Measurements from ENCODE around the gene STEAP3.
A peak's percentile ranks its signal among the peaks of the same experiment; 100 is the strongest.

Gene STEAP3

DNA sequence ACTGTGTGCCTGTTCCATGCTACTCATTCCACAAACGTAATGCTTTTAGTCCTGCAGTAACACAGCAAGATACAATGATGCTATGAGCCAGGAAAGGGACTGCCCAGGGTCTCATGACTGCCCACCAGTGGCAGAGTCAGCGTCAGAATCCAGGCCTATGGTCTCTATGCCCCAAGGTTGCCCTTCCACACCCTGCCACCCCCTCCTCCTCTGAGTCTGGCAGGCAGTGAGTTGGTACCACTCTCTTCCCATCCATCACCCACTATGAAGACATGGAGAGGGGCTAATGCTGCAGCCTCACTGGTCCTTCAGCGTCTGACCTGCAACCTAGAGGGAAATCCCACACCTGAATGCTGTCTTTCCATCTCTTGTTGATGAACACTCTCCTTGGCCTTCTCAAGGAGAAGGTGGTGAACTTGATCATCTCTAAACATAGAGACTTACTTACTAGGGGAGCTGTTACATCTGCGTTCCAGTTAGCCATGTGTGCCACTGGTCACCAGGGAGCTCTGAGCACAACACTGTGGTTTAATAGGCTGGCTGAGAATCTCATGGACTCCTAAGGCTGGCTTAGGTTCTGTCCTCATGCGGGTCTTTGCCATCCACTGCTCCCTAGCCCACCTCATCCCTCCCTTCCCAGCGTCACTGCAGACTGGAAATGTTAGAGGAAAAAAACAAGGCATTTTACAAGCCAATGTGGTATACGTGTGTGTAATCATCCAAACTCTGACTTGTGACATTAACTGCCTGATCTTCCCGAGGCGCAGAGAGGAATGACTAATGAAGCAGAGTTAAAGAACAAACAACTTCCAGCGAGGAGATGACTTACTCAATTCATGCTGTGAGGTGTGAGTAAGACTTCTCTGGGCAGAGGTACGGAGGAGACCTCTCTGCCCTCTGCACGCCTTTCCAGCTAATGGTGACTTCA lies 28.8 kb downstream of the STEAP3 start:
- intact Hi-C loops (cut with micrococcal nuclease): no loop called here
- no peaks in the 10 kb centered on the region for H3K4me1 Mint-ChIP-seq (ENCODE audit: low read depth)
- H3K27ac Mint-ChIP-seq: no peak overlapping the region
- peaks cover 54% of the 10 kb centered on the region for H3K36me3 Mint-ChIP-seq (ENCODE audit: low read depth)
- H3K27me3 Mint-ChIP-seq: no peaks in the 10 kb centered on the region
- H3K9me3 Mint-ChIP-seq: no peaks in the 10 kb centered on the region
- no peak overlapping the region for H3K4me3 Mint-ChIP-seq

DNA sequence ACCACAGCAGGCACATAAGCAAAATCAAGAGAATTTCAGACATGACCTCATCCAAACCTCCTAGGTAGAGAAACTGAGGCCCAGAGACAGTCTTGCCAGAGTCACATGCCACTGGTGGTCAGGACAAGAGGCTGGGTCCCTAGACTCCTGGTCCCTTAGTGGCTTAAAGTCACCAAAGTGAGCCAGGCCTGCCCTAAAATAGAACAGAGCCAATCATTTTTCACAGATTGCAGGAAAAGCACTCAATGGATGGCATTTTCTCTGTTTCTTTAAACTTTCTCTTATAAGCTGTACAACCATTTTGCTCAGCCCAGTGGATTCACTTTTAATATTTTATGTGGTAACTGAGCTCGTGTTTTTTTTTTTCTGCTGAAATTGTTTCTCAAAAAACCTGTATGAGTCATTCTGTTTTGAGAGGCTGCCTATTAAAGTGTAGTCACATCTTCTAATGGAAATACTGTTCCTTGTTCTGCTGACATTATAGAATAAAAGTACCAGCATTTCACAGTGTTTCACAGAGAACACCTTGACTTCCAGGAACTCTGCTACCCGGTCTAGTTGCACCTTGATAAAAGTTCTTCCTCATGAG lies 29.6 kb downstream of the STEAP3 start:
- intact Hi-C loops (cut with micrococcal nuclease): no loop called here
- Mint-ChIP-seq H3K27me3 (no peaks in the 10 kb centered on the region), H3K27ac (no peak overlapping the region), H3K4me3 (no peak overlapping the region), H3K4me1 (ENCODE audit: low read depth) (no peaks in the 10 kb centered on the region), H3K9me3 (no peaks in the 10 kb centered on the region), H3K36me3 (ENCODE audit: low read depth) (peaks cover 46% of the 10 kb centered on the region)

DNA sequence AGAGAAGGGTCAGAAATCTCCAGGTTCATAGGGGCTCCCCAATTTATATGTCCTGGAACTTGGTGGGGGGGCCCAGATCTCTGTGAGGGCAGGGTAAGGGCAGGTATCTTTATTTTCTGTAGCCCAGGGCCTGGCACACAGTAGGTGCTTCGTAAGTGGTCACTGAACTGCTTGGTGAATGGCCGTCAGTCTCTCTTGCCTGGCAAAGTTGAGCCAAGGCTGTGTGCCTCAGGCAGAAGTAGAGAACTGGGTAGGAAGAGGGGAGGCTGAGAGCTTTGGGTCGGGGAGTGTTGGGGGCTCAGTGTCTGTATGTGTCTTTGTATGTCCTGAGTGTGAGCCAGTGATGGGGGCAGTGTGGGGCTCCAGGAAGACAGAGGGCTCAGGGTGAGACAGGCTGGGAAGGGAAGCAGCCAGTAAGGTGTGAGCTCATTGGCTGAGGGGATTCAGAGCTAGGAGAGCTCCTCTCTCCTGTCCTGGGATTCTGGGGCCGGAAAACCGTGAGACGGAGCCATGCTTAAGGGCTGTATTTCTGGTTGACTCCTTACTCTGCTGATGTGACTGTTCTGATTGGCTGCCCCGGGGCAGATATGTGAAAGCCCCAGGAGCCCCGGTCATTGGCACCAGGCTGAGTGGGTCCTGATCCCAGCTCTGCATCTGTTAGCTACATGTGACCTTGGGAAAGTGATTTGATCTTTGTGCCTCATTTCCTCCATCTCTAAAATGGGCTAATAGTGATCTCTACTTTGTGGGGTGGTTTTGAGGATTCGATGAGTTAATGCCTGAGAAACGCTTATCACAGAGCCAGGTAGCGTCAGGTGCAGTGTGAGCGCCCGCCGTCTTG lies 30.3 kb downstream of the STEAP3 start:
- peaks cover 38% of the 10 kb centered on the region for H3K36me3 Mint-ChIP-seq (ENCODE audit: low read depth)
- no peaks in the 10 kb centered on the region for H3K9me3 Mint-ChIP-seq
- H3K27ac Mint-ChIP-seq: no peak overlapping the region
- no peaks in the 10 kb centered on the region for H3K27me3 Mint-ChIP-seq
- H3K4me3 Mint-ChIP-seq: no peak overlapping the region
- no peaks in the 10 kb centered on the region for H3K4me1 Mint-ChIP-seq (ENCODE audit: low read depth)
- intact Hi-C loops (cut with micrococcal nuclease): no loop called here

DNA sequence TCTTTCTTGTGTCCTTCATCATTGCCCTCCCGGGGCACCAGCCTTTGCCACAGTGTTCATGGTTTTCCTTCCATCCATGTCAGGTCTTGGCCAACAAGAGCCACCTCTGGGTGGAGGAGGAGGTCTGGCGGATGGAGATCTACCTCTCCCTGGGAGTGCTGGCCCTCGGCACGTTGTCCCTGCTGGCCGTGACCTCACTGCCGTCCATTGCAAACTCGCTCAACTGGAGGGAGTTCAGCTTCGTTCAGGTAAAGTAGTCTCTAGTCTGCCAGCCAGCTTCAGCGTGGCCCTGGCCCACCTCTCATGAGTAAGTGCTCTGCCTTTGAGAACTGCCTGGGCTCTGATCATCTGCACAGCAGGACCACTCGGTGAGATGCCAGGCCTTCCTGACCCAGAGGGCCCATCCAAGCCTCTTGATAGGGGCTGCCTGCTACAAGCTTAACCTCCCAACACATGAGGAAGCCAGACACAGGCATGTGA lies 31.0 kb downstream of the STEAP3 start:
- no peaks in the 10 kb centered on the region for H3K4me1 Mint-ChIP-seq (ENCODE audit: low read depth)
- H3K4me3 Mint-ChIP-seq: no peak overlapping the region
- H3K9me3 Mint-ChIP-seq: no peaks in the 10 kb centered on the region
- no peaks in the 10 kb centered on the region for H3K27me3 Mint-ChIP-seq
- peaks cover 32% of the 10 kb centered on the region for H3K36me3 Mint-ChIP-seq (ENCODE audit: low read depth)
- no peak overlapping the region for H3K27ac Mint-ChIP-seq
- intact Hi-C loops (cut with micrococcal nuclease): no loop called here

DNA sequence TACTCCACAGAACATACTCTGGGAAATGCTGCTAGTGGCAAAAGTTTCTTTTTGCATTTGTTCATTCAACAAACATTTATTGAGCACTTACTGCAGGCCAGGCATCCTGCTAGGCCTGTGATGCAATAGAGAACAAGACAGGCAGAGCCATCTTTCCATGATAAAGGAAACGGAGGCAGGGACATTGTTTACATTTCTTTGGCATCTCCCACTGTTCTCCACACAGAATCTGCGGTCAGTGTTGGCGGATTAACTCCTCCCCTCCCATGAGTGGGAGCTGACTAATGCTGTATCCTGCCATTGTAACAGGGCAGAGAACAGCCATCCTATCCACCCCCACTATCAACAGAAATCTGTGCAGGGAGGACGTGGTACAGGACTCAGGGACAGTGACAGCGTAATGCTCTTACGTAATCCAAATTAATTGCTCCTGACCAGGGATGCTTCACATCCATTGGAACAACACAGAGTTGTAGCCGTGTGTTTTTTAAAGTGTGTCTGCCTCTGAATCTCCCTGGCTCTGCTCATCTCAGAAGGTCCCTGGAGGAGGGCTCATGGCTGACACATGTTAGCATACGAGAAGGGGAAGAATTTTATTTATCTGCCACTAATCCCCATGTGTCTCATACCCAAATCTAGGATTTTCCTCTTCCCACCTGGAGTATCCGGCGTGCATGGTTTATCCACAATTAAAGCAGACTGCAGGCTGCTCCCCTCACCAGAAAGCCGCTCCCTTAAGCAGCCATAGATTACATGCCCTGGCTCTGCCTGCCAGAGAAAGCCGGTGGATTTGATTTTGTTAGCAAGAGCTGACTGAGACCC lies 32.3 kb downstream of the STEAP3 start:
- Mint-ChIP-seq H3K4me3 (no peak overlapping the region), H3K36me3 (ENCODE audit: low read depth) (peaks cover 25% of the 10 kb centered on the region), H3K9me3 (no peaks in the 10 kb centered on the region), H3K27me3 (no peaks in the 10 kb centered on the region), H3K4me1 (ENCODE audit: low read depth) (no peaks in the 10 kb centered on the region), H3K27ac (no peak overlapping the region)
- intact Hi-C loops (cut with micrococcal nuclease): no loop called here

DNA sequence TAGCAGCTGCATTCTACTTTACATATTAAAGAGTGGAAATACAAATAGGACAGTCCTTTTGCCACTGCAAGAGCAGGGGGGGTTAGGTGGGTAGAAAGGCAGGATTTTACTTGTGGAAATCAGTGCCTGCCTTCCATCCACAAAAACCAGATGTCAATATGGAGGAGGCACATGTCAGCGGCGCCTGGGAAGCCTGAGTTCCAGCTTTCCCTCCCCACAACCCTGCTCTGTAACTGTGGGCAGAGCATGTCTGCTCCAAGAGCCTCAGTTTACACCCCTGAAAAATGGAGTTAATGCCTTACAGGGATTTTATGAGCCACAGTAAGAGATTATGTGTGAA lies 32.9 kb downstream of the STEAP3 start:
- no peaks in the 10 kb centered on the region for H3K4me1 Mint-ChIP-seq (ENCODE audit: low read depth)
- intact Hi-C loops (cut with micrococcal nuclease): no loop called here

DNA sequence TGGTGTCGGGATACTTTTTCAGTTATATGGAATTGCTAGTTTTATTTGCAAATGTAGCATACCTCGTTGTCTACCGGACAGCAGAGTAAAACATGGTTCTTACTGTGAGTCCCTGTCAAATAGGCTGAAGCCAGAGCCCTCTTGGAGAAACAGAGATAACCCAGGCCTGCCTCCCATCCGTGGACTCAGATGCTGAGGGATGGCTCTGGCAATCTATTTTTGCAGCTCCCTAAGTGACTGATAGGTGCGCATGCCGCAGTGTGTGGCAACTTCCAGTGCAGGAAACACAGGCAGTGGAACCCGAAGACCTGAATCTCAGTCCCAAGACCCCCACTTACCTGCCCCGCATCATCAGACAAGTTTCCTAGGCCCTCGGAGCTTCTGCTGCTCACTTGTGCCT lies 33.6 kb downstream of the STEAP3 start:
- Mint-ChIP-seq H3K36me3 (ENCODE audit: low read depth) (peaks cover 17% of the 10 kb centered on the region), H3K4me1 (ENCODE audit: low read depth) (no peaks in the 10 kb centered on the region), H3K27me3 (no peaks in the 10 kb centered on the region), H3K4me3 (no peak overlapping the region), H3K27ac (no peak overlapping the region), H3K9me3 (no peaks in the 10 kb centered on the region)
- intact Hi-C loops (cut with micrococcal nuclease): no loop called here

More for the DNA sequence above, 32.9 kb downstream of the STEAP3 start:
- no peak overlapping the region for H3K4me3 Mint-ChIP-seq
- no peaks in the 10 kb centered on the region for H3K27me3 Mint-ChIP-seq
- peaks cover 22% of the 10 kb centered on the region for H3K36me3 Mint-ChIP-seq (ENCODE audit: low read depth)
- H3K9me3 Mint-ChIP-seq: no peaks in the 10 kb centered on the region
- no peak overlapping the region for H3K27ac Mint-ChIP-seq

DNA sequence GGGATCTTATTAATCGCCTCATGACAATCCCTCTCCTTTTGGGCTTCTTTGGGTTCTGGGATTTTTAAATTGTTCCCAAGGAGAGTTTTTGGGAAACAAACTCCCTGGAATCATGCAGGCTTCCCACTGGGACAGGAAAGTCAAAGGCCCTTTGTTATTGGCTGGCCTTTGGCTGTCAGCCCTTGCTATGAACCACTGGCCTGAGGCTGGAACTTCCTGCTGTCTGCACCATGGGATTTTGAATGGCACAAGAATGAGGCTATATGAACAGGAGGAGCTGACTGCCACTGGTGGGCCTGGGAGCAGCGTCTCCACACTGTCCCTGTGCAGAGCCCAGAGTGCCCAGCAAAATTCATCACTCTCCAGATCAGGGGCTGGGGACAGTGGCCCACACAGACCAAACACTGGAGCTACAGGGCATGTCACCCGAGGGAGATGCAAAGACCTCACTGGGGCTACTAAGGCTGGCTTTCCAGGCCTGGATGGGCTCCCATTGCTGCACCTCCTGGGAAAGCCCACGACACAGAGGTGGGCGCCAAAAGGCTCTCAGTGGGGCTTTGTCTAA lies 35.7 kb downstream of the STEAP3 start:
- Mint-ChIP-seq H3K27ac (no peak overlapping the region), H3K27me3 (no peaks in the 10 kb centered on the region), H3K36me3 (ENCODE audit: low read depth) (peaks cover 17% of the 10 kb centered on the region), H3K9me3 (no peaks in the 10 kb centered on the region), H3K4me1 (ENCODE audit: low read depth) (peaks cover 16% of the 10 kb centered on the region), H3K4me3 (no peak overlapping the region)
- intact Hi-C loops (cut with micrococcal nuclease): no loop called here

DNA sequence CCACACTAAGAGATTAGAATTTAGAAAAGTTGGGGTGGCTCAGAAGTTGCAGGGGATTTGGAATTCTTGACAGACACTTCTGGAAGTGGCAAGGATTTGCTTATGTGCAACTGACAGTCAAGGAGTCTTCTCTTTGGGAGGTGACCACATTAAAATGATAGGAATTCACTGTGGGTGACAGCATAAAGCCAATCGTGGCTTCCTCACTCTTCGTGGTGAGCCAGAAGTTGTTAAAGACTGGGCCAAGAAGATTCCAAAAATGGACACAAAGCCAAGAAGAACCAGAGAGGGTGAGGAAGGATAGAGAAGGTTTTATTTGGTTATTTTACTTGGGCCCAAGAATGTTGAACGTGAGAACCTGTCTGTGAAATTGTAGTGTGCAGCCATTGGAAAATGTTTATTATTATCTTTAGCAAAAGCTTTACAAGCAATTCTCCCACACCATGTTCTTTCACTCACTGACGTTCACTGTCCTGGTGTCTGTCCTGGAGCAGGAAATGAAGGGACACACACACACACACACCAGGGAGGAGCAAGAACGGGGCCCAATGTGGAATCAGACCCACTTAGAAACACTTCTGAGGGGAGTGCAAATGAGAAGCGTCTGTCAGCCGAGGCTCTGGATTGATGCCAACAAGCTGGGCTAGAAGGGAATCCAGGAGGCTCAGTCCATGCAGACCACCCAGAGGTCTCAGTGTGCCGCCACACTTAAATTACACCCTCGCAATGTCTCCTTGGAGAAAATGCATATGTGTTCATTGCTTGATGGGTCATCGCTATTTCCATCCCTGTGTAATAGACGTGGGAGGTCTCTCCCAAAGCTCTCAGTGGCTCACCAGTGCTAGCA lies 37.2 kb downstream of the STEAP3 start:
- Mint-ChIP-seq H3K27ac (no peak overlapping the region), H3K4me1 (ENCODE audit: low read depth) (peaks cover 19% of the 10 kb centered on the region), H3K27me3 (no peaks in the 10 kb centered on the region), H3K36me3 (ENCODE audit: low read depth) (peaks cover 6% of the 10 kb centered on the region), H3K9me3 (no peaks in the 10 kb centered on the region), H3K4me3 (no peak overlapping the region)
- intact Hi-C loops (cut with micrococcal nuclease): no loop called here

DNA sequence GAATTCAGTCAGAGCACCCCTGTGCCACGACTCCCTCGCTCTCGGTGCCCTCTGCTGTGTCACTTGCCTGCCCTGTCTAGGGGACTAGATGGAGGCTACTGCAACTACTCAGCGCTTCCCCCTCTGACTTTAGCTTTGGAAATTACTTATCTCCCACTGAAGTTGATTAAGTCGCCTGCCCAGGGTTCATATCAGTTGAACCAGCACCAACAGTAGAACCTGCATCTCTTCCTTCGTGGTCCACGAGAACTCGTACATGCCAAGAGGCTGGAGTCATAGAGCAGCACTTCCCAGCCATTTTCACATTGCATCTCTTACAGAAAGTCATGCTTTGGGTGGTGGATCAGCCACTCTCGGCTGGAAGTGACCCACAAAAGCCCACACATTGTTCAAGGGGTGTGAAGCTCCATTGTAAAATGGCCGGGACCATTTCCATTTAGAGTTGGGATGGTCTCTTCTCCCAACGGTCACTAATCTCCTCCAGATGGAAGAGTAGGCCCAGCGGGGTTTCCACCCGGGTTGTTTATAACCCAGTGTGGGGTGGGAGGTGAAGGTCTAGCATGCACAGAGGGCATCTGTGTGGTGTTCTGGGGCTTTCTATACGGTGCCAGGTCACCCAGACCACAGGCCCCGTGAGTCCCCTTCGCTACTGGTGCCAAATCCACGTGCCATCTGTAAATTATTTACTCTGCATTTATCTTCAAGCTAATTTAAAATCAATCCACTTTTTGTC lies 38.0 kb downstream of the STEAP3 start:
- H3K27me3 Mint-ChIP-seq: no peaks in the 10 kb centered on the region
- intact Hi-C loops (cut with micrococcal nuclease): no loop called here

DNA sequence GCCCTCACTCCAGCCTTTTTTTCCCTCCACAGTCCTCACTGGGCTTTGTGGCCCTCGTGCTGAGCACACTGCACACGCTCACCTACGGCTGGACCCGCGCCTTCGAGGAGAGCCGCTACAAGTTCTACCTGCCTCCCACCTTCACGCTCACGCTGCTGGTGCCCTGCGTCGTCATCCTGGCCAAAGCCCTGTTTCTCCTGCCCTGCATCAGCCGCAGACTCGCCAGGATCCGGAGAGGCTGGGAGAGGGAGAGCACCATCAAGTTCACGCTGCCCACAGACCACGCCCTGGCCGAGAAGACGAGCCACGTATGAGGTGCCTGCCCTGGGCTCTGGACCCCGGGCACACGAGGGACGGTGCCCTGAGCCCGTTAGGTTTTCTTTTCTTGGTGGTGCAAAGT lies 39.4 kb downstream of the STEAP3 start:
- intact Hi-C loops (cut with micrococcal nuclease): no loop called here
- no peaks in the 10 kb centered on the region for H3K9me3 Mint-ChIP-seq
- no peak overlapping the region for H3K27ac Mint-ChIP-seq
- H3K4me3 Mint-ChIP-seq: no peak overlapping the region
- no peaks in the 10 kb centered on the region for H3K27me3 Mint-ChIP-seq
- H3K4me1 Mint-ChIP-seq (ENCODE audit: low read depth): peaks cover 28% of the 10 kb centered on the region
- no peaks in the 10 kb centered on the region for H3K36me3 Mint-ChIP-seq (ENCODE audit: low read depth)

More for the DNA sequence above, 38.0 kb downstream of the STEAP3 start:
- no peak overlapping the region for H3K4me3 Mint-ChIP-seq
- peaks cover 19% of the 10 kb centered on the region for H3K4me1 Mint-ChIP-seq (ENCODE audit: low read depth)
- H3K27ac Mint-ChIP-seq: no peak overlapping the region
- H3K9me3 Mint-ChIP-seq: no peaks in the 10 kb centered on the region
- H3K36me3 Mint-ChIP-seq (ENCODE audit: low read depth): no peaks in the 10 kb centered on the region

DNA sequence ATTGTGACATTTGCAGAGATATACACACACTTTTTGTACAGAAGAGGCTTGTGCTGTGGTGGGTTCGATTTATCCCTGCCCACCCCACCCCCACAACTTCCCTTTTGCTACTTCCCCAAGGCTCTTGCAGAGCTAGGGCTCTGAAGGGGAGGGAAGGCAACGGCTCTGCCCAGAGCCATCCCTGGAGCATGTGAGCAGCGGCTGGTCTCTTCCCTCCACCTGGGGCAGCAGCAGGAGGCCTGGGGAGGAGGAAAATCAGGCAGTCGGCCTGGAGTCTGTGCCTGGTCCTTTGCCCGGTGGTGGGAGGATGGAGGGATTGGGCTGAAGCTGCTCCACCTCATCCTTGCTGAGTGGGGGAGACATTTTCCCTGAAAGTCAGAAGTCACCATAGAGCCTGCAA lies 40.0 kb downstream of the STEAP3 start:
- intact Hi-C loops (cut with micrococcal nuclease): no loop called here
- peaks cover 28% of the 10 kb centered on the region for H3K4me1 Mint-ChIP-seq (ENCODE audit: low read depth)
- H3K4me3 Mint-ChIP-seq: no peak overlapping the region
- H3K27ac Mint-ChIP-seq: peak overlapping the region; percentile 27
- no peaks in the 10 kb centered on the region for H3K27me3 Mint-ChIP-seq
- H3K36me3 Mint-ChIP-seq (ENCODE audit: low read depth): no peaks in the 10 kb centered on the region
- H3K9me3 Mint-ChIP-seq: no peaks in the 10 kb centered on the region
